CD4-positive, alpha-beta T cell treated with Interleukin-2 at 100 ng/mL for 4 hours (primary cell): ENCODE data around the gene TMEM63A.
"Not testable (repeated sequence)": the region's sequence is repeated elsewhere in the genome, so short reads cannot be mapped to it uniquely, and the experiment has no call there.

Experiments used
- DNase-seq: peaks from one replicate; pipeline ENCODE4 v3.0.0-alpha.2; 2020; ENCODE audit warnings: low spot score

TMEM63A gene

GRCh38 chr1:225881959-225882693, at the start of gene TMEM63A:
Gene TMEM63A (minus strand): TSS chr1:225882380. CDS start chr1:225877580, 4,800 bp downstream.
- DNase-seq = peak; percentile 91

- no peak for DNase-seq
Measured at GRCh38 chr1:225931270-225932136, 49.3 kb upstream of the TMEM63A start.

- DNase-seq = no peak
Measured at GRCh38 chr1:225930566-225930965, 48.4 kb upstream of the TMEM63A start.

- not testable (repeated sequence) for DNase-seq
Measured at GRCh38 chr1:225929462-225929861, 47.3 kb upstream of the TMEM63A start.

GRCh38 chr1:225928186-225929175, 46.3 kb upstream of the TMEM63A start:
- peak; percentile 19 for DNase-seq

GRCh38 chr1:225926551-225927113, 44.5 kb upstream of the TMEM63A start:
- no peak for DNase-seq

GRCh38 chr1:225923692-225924555, 41.7 kb upstream of the TMEM63A start, which contains the start of gene PYCR2:
Gene PYCR2 (minus strand): TSS chr1:225924250. CDS start chr1:225924110, 140 bp downstream.
- peak; percentile 95 for DNase-seq

- no peak for DNase-seq
Measured at GRCh38 chr1:225923381-225923691, 41.2 kb upstream of the TMEM63A start.

- DNase-seq = no peak
Measured at GRCh38 chr1:225921734-225922709, 39.8 kb upstream of the TMEM63A start.

- DNase-seq = peak; percentile 36
Measured at GRCh38 chr1:225919906-225920305, 37.7 kb upstream of the TMEM63A start.

- no peak for DNase-seq
Measured at GRCh38 chr1:225918280-225918679, 36.1 kb upstream of the TMEM63A start.

GRCh38 chr1:225917536-225917935, 35.4 kb upstream of the TMEM63A start:
- no peak for DNase-seq

- no peak for DNase-seq
Measured at GRCh38 chr1:225917101-225917500, 34.9 kb upstream of the TMEM63A start.

GRCh38 chr1:225915538-225915991, 33.4 kb upstream of the TMEM63A start:
- DNase-seq = no peak

- no peak for DNase-seq
Measured at GRCh38 chr1:225914947-225915346, 32.8 kb upstream of the TMEM63A start.

- DNase-seq = no peak
Measured at GRCh38 chr1:225914391-225914790, 32.2 kb upstream of the TMEM63A start.

GRCh38 chr1:225911191-225912130, 29.3 kb upstream of the TMEM63A start:
- peak; percentile 69 for DNase-seq

GRCh38 chr1:225909477-225909876, 27.3 kb upstream of the TMEM63A start:
- no peak for DNase-seq
